GM21528 (cell line): Measurements from ENCODE around the gene USH2A.

Source experiments
- ATAC-seq: cut with Tn5 transposase; IDR thresholded peaks from one replicate; pipeline ENCODE4 v1.9.1; 2021; ENCODE audit warnings: mild to moderate bottlenecking, moderate library complexity; ENCODE audit not compliant: unreplicated experiment, low FRiP score

USH2A gene

DNA sequence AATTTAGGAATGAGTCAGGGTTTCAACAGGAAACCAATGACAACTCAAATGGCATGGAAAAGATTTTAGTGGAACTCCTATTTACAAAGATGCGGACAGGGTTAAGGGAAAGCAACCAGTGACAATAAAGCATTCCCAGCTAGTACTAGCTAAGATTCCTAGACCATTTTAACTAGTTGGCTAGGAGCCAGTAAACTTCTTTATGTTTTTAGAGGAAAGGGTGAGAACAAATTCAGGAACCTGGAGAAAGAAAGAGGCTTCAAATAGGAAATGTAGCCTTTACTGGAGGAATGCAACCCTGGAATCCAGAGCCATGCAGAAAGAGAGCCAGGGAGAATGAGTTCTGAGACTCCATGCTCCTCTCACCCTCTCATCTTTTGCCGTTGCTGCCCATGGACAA, 439.6 kb downstream of the USH2A start:
- ATAC-seq = no peak

- no peak for ATAC-seq
These were observed 451.3 kb downstream of the USH2A start for GRCh38 chr1:215971793-215972441.

DNA sequence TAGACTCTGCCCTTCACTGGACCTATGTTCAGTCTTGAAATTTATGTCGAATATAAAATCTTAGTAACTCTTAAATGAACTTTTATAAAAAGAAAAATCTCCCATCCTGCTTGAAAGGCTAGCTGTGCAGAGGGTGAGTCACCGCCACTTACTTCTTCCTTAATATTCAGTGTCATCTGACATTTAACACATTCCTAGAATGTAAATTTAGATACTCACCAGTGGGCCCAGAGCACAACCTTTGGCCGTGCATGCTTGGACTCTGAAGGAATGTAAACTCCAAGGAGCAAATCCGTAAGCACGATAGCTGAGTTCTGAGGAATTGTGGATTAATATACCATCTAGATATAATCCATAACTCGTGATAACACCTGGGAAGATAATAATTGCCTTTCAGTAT, 452.8 kb downstream of the USH2A start:
- ATAC-seq = no peak

DNA sequence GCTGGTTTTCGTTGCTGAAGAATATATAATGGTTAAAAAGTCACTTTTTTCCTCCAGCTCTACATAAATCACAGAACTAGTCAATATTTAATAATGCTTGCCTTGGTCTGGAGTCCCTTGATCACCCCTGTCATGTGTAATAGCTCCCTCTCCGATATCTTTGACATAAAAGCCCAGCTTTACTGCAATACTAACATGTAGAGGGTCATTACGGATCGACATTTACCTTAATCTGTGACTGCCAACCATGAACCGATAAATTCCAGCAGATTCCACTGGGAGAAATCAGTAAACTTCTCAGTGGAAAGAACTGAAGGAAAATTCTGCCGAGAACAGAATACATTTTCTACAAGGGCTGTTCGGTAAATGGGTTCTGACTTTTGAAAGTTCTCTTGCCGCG, 459.6 kb downstream of the USH2A start:
- no peak for ATAC-seq

GRCh38 chr1:215963040-215963439, 460.2 kb downstream of the USH2A start:
- ATAC-seq = no peak

DNA sequence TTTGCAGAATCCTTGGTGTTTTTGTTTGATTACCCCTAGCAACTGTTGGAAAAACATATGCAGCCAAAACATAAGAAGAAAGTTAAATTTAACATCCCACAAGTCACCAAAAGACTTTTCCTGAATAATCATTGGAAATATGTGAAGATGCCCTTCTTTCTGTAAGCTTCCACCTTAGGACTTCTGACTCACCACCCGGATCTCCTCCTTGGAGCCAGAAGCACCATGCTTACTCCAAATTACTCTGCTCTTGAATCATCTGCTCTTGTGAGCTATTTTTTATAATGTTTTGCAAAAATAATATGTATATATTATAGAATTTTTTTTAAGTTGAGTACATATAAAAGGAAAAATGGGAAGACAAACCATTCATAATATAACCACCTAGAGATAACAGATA, 464.4 kb downstream of the USH2A start:
- no peak for ATAC-seq

DNA sequence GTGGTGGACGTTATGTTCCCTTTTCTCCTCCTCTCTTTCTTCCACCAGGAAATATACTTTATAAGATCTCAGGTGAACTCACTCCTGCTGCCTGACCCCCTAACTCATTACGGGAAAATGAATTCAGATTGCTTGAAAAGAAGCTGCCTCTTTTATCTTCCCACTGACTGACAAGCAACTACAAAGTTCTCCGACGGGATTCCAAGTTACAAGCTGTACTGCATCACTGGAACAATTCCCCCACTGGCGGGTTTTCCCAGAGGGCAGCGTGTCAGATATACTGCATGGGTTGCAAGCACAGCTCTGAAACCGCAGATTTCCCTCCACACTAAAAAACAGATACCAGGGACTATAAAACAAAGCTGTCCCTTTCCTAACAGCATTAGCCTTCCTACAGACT, 465.6 kb downstream of the USH2A start:
- no peak for ATAC-seq

- ATAC-seq = no peak
These were observed 490.7 kb downstream of the USH2A start for GRCh38 chr1:215932558-215932957.

DNA sequence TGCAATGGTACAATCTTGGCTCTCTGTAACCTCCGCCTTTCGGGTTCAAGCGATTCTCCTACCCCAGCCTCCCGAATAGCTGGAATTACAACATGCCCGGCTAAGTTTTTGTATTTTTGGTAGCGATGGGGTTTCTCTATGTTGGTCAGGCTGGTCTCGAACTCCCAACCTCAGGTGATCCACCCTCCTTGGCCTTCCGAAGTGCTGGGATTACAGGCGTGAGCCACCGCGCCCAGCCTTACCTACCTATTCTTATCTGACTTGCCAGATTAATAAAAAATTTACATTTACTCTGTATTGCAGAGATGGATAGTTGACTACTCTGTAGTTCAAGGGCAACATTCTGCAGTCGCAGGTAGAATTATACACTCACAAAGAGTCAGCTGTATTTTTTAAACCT, 496.6 kb downstream of the USH2A start:
- ATAC-seq = no peak

DNA sequence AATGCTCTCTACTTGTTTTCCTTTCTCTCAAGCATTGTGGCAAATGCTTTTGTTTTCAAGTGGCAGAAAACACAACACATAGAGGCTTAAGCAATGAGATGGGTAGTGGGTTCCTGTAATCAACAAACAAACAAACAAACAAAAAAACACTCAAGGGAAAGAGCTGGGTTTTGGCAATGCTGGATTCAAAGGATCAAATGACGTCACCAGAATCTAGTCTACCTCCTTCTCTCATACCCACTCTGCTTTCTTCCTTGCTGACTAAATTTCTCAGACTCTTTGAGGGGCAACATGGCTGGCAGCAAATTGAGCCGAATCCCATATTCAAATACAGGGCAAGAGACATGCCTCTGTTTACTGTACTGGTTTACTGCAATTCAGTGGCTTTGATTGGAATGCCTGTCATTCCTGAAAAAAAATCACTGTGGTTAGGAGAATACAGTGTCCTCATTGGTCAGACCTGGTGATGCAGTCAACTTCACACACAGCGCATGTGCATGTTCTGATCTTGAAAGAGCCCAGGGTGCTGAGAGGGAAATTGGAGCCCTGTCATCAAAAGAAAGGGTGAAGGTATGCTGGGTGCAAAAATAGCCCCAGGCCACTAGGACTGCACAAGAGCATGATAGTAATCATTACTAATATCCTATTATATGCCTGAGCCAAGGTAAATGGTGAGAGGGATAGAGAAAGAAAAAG, 500.0 kb downstream of the USH2A start:
- ATAC-seq = no peak

- ATAC-seq = no peak
These were observed 511.8 kb downstream of the USH2A start for GRCh38 chr1:215911406-215911968.

GRCh38 chr1:215905493-215906115, 517.6 kb downstream of the USH2A start:
- ATAC-seq = no peak

GRCh38 chr1:215900684-215901083, 522.6 kb downstream of the USH2A start:
- no peak for ATAC-seq

DNA sequence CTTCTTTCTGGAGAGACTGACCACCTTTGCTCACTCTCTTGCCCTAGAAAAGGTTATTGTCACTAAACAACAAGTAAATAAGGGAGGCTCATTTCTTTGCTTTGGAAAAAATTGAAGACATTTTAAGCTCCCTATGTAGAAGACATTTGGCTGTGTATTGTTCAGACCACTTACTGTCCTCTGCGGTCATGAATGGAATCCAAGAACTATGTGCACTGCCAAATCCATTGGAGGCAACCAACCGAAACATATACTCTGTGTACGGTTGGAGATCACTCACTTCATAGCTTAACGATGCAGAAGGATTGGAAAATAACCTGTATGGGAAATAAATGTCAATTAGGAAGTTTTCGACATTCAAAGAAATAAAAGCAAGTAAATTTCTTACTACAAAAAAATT, 523.3 kb downstream of the USH2A start:
- ATAC-seq = no peak

GRCh38 chr1:215895893-215896292, 527.4 kb downstream of the USH2A start:
- ATAC-seq = no peak

DNA sequence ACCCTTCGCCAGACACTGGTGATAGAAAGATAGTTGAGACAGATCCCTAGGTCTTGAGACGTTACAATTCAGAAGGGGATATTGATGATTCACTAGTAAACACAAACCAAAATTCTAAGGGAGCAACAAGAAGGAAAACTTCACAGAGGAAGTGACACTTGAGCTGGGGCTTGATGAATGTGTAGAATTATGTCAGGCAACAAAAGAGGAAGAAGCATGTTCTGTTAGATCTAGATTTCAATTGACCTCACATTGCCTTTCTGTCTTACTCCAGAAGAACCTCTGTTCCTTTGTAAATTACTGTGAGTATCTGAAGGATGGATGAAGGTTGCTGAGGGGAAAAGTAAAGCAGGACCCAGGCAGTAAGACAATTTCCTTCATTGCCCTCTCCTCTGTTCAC, 528.0 kb downstream of the USH2A start:
- ATAC-seq = no peak

DNA sequence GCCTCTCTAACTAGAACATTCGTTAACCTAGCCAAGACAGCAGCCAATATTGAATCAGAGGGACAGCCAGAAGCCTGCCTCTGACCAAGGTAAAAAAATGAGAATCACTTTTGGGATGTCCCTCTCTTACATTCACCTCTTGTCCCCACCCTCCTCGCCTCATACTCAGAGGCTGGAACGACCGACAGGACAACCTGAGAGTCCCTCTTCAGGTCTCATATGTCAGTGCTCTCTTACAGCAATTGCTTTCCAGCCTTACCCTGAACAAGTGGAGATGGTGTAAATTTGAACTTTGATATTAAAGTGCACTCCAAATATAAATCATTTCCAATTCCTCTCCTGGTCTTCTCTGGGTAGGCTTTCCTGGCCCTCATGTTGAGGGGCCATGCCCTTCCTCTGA, 528.6 kb downstream of the USH2A start:
- no peak for ATAC-seq

GRCh38 chr1:215891266-215892057, 531.8 kb downstream of the USH2A start:
- no peak for ATAC-seq

DNA sequence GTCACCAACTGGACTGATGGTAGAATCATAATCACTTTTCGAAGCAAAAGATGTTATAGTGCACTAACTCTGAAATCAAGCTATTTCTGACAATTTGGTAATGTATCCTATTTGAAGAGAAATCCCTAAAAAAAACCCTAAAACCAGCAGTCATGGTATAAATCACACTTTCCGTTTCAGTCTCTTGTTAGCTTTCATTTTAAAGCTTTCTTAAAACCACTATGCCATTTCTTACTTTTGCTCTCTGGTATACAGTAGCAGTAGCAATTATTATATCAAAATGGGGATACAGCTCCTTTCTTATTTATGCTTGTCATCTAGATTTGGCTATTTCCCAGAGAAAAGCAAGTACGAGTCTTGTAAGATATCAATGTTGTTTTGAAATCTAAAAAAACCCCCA, 532.8 kb downstream of the USH2A start:
- no peak for ATAC-seq

DNA sequence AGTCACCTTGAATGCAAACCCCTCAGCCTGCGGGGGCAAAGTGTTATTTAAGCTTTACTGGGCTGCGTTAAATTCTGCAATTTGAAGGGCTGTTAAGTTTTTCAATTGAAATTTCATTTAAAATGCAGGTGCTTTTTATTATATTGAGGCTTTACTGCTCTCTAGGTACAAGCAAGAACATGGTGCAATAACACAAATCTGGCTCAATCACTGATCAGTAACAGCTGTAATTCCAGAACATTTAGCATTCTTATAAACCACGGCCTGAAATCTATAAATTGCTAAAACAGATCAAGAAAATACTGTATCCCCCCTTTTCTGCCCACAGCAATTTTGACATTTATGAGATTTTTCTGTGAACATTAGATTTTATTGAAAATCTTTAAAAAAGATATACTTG, 533.4 kb downstream of the USH2A start:
- ATAC-seq = no peak

GRCh38 chr1:215888159-215888558, 535.1 kb downstream of the USH2A start:
- no peak for ATAC-seq
